OCI-M1 (cell line): ENCODE results near the gene CDH4.
"Not testable (repeated sequence)": the region's sequence is repeated elsewhere in the genome, so short reads cannot be mapped to it uniquely, and the experiment has no call there.

Source experiments
- DNase-seq: peaks from one replicate; lab custom pipeline; 2025; lab: John Stamatoyannopoulos, UW

The CDH4 gene

DNA sequence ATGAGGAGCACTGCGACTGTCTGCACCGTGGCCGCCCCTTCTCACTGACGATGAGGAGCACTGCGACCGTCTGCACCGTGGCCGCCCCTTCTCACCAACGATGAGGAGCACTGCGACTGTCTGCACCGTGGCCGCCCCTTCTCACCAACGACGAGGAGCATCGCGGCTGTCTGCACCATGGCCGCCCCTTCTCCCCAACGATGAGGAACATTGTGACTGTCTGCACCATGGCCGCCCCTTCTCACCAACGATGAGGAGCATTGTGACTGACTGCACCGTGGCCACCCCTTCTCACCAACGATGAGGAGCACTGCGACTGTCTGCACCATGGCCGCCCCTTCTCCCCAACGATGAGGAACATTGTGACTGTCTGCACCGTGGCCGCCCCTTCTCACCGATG is 696.0 kb downstream of the CDH4 start:
- not testable (repeated sequence) for DNase-seq

DNA sequence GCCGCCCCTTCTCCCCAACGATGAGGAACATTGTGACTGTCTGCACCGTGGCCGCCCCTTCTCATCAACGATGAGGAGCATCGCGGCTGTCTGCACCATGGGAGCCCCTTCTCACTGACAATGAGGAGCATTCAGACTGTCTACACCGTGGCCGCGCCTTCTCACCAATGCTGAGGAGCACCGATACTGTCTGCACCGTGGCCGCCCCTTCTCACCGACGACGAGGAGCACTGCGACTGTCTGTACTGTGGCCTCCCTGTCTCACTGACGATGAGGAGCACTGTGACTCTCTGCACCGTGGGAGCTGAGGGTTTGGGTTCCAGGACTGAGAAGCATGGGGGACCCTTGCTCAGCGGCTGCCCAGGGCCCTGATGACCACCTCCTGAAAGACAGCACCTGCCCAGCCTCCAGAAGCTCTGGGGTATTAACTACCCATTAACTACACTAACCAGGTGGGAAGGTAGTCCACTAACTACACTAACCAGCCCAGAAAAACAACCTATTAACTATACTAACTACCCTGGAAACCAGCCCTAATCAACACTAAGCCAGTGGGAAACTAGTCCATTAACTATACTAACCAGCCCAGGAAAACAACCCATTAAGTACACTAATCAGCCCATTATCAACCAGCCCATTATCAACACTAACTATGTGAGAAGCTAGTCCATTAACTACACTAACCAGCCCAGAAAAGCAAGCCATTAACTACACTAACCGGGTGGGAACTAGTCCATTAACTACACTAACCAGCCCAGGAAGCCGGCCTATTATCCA is 696.7 kb downstream of the CDH4 start:
- no peak for DNase-seq

DNA sequence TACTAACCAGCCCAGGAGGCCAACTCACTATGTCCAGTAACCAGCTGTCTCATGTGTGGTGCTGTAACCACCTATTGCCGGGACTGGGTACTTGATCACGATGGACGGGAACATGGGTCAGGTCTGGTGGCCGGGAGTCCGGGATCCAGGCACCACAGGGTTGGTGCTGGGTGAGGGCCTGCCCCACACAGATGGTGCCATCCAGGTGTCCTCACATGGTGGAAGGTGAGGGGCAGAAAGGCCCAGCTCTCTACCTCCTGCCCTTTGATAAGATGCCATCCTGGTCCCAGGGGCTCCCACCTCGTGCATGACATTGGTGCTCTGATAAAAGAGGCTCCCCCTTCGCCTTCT is 697.3 kb downstream of the CDH4 start:
- DNase-seq = no peak

DNA sequence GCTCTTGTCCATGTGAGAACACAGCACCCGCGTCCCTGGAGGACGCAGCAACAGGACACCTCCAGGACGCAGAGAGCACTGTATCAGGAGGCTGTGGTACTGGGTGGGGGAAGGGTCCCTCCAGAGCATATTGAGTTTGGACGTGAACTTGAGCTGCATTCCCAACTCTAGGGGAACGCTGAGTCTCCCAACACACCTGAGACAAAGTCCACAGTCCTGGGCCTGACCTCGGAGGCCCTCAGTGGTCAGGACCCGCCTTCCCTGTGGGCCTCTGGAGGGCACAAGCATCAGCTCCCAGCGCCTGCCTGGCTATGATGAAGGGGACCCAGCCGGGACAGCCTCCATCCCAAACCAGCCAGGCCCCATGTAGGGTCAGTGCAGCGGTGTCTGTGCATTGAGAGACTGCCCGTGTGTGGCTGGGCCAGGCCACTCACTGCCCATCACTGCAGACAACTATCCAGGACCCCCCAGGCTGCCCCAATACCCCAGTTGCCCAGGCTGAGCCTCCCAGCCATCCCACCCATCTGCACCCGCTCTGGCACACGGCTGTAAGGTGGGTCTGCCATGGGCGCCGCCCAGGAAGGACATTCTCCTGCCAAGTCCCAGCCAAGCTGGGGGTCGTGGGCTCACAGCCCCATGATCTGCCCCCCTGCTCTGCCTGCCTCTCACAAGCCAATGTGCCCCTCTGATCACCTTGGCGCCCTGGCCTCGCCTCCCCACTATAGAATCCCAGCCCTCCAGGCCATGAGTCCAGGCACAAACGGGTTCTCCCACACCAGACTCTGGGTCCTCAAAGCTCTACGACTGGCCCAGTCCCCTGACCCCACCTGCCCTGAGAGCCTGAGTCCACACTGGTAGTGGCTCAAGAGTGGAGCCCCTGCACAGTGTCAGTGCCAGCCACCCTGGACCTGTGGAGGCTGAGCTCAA is 697.9 kb downstream of the CDH4 start:
- no peak for DNase-seq

DNA sequence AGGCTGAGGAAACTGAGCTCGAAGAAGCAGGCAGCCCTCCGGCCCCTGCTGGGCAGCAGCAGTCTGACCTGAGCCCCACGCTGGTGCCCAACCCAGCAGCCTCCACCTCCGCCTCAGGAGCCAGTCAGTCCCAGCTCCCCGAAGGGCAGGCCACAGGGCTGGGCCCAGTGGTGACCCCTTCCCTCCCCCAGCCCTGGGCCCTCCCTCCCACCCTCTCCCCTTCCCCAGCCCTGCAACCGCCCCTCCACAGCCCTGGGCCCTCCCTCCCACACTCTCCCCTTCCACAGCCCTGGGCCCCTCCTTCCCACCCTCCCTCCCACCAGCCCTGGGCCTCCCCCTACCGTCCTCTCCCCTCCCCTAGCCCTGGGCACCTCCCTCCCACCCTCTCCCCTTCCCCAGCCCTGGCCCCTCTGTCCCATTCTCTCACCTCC is 698.6 kb downstream of the CDH4 start:
- DNase-seq = no peak

DNA sequence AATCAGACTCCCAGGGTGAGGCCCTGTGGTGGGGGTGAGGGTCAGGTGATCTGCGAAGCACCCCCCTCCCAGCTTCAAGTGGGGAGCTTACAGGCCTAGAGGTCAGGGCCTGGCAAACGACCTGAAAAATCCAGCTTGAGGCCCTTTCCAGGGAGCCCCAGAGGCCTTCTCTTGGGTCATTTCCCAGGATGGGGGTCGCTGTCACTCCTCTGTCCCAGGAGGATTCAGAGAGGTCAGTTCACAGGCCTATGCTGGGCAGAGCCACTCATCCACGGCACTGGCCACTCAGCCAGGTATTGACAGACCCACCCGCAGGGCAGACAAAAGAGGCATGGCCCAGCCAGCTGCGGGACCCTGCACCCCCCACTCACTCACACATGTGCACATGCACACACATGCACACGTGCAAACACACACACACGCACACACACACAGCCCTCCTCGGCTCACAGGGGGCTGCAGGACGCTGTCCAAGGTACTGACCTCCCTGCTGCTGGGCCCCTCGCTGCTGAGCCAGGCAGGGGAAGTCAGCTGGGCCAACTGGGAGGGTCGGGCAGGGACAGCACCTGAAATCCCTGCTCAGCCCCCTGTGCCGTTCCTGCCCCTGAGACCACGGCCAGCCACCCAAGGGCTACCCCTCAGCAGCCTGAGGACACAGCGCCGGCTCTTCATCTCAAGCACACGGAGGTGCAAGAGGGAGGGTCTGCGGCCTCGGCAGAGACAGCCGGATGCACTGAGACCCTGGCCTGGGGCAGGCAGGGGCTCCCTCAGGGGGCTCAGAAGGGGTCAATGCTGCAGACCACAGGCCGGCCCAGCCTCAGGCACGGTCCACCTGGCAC is 699.9 kb downstream of the CDH4 start:
- peak; percentile 32 for DNase-seq

DNA sequence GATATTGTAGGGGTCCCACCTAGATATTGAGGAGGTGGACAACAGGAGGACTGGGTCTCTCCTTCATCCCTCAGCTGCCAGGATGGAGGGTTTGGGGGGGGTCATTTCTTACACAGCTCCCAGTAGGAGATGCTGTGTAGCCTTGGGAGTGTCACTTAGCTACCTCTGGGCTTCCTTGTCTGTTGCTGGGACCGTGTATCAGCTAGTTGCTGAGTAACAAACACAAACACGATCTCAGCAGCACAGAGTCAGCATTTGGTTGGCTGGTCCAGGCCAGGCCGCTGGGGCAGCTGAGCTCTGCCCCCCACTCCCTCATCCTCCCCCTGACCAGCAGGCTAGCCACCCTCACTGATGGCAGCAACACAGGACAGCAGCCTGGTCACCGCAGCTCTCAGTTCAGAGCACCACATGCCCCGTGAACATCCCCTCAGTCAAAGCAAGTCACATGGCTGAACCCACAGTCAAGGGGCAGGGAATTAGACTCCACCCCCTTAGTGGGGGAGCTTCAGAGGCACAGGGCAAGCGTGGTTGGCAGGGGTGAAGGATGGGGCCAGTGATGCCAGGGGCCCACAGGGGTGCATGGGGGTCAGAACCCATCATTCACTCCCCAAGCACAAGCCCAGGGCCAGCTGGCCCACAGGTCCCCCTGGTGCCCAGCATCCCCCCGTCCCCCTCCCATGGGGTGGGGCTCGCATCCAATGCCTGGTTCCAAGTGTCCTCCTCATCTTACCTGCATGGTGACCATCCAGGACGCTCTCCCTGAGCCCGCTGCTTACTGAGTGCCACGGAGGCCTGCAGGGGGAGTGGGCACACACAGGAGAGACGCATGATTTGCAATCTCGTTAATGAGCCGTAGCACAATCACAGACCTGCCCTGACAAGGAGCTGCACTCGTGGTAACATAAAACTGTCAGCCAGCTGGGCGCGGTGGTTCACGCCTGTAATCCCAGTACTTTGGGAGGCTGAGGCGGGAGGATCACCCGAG is 701.3 kb downstream of the CDH4 start:
- DNase-seq = no peak

DNA sequence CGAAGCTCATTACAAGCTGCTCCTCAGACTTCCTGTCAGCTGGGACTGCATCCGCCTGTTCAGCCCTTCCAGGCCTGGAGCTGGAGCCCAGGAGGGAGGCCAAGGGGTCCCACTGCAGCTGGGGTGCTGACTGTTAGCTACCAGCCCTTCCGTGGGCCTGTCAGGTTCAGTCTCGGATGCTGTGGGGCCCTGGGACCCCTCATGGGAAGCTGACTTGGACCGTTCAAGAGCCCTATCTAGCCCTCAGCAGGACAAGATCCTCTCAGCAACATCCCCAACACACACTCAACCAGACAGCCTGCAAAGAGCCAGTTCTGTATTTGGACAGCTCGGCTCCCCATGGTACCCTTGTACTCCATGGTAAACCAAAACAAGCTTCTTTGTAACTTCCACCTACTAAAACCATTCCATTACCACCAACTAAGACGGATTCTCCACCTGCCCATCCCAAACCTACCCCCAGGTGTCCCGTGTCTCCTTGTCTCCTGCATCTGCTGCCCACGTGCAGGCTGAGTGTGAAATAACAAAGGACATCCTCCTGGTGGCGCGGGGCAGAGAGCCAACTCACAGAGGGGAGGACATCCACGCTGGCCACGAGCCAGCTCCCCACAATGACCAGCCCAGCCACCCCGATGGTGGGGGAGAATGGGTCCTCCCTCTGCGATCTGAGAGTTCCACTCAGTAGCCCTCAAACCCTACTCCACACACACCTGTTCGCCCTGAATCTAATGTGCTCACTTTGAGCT is 702.4 kb downstream of the CDH4 start:
- DNase-seq = no peak

DNA sequence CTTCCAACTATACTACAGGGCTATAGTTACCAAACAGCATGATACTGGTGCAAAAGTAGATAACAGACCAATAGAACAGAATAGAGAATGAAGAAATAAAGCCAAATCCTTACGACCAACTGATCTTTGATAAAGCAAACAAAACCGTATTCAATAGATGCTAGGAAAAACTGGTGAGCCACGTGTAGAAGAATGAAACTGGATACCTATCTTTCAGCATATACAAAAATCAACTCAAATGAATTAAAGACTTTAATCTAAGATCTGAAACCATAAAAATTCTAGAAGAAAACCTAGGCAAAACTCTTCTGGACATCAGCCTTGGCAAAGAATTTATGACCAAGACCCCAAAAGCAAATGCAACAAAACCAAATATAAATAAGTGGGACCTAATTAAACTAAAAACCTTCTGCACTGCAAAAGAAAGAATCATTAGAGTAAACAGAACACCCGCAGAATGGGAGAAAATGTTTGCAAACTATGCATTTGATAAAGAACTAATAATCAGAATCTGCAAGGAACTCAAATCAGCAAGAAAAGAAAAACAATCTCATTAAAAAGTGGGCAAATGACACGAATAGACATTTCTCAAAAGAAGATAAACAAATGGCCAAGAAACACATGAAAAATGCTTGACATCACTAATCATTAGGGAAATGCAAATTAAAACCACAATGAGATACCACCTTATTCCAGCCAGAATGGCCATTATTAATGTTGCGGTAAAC is 703.8 kb downstream of the CDH4 start:
- DNase-seq = no peak

DNA sequence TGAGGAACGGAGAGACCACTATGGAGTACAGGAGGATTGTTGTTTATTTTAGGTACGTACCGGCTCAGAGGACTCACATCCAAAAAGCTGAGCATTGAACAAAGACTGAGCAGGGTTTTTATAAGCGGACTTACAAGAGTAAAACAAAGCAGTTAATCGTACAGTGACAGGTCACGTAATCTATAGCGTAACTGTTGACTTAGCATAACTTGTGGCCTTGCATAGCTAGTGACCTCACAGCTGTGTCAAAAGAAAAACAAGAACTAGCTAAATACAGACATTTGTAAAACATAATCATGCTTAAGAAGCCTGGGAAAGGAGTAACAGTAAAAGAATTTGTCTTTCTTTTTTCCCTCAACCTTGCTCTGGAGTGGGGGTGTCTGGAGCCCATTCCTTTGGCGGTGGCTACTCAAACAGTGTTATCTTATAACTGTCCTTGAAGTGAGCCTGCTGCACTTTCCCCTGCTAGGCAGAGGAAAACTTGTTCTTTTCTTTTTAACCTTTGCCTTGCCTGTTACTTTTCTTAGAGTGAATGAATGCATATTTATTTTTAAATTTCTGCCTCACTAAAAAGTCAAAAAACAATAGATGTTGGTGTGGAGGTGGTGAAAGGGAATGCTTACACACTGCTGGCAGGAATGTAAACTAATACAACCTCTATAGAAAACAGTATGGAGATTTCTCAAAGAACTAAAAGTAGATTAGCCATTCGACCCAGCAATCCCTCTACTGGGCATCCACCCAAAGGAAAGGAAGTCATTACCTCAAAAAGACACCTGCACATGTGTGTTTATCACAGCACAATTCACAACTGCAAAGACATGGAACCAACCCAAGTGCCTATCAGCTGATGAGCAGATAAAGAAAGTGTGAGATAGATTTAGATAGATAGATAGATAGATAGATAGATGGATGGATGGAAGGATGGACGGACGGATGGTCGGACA is 704.6 kb downstream of the CDH4 start:
- DNase-seq = no peak

DNA sequence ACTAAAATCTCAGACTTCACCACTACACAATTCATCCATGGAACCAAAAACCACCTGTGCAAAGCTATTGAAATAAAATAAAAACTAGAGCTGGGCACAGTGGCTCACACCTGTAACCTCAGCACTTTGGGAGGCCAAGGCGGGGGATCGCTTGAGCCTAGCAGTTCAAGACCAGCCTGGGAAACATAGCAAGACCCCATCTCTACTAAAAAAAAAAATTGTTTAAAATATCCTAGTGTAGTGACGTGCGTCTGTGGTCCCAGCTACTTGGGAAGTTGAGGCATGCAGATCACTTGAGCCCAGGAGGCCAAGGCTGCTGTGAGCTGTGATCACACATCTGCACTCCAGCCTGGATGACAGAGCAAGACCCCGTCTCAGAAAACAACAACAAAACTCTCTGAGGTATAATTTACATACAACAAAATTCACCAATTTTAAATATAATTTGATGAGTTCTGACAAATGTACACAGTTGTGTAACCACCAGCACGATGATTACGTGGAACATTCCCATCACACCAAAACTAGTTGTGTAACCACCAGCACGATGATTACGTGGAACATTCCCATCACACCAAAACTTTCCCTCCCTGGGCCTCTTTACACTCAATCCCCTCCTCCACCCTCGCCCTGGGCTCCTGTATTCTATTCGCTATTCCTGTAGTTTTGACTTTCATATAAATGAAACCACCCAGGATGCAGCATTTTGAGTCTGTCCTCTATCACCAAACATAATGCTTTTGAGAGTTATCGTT is 706.1 kb downstream of the CDH4 start:
- no peak for DNase-seq

DNA sequence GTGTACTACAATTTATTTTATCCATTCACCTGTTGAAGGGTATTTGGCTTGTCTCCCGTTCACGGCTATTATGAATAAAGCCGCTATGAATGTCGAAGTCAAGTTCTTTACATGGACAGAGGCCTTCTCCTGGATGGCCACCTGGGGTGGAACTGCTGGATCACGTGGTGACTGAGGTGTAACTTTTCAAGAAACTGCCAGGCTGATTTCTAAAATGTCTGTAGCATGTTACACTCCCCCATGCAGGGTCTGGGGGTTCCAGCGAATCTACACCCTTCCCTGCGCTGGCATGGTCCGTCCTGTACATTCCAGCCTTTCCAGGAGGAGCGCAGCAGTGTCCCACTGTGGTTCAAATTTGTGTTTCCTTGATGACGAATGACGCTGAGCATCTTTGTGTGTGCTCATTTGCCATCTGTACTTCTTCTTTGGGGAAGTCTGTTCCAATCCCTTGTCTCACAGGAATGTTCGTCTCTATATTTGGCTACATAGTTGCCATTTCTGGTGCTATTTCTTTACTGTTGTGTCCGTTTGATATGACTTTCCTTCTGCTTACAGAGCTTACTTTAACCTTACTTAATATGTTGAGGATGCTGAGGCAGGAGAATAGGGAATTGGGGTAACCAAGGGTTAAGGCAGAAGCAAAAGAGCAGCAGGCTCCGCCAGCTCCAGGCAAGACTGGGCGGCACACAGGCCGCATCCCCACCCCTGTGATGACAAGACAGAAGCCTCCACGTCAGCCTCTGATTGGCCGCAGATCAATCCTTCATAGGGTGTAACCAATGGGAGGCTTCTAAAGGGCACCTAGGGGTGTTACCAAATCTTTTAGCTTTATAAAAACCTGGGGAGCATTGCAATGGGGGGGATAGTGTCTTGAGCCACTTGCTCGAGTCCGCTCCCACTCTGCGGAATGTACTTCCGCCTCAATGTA is 707.0 kb downstream of the CDH4 start:
- no peak for DNase-seq

DNA sequence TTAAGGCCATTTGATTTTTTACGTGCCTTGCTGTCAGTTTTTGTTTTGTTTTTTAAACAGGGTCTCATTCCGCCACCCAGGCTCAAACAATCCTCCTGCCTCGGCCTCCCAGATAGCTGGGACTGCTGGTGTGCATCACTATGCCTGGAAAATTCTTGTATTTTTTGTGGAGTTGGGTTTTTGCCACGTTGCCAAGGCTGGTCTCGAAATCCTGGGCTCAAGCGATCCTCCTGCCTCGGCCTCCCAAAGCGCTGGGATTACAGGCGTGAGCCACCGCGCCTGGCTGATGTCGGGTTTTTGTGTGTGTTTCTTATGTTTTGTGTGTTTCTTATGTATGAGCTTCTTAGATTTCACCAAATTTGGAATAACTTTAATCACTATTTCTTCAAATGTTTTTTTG is 708.8 kb downstream of the CDH4 start:
- DNase-seq = no peak

DNA sequence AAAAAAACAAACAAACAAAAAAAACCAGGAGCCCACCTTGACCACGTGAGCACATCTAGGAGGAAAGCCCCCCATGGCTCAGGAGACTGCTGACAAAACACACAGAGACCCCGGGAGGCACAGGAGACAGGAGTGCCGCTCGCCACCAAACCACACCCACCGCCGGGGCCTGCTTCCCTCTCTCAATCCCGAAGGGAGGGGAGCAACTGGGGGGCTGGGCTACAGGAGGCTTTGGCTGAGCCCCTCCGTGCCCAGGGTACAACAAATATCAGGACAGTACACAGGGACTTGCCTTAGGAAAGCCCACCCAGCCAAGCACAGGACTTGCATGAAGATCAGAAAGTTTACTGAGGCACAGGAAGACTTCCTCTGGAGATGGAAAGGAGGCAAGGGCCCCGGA is 711.1 kb downstream of the CDH4 start:
- no peak for DNase-seq

DNA sequence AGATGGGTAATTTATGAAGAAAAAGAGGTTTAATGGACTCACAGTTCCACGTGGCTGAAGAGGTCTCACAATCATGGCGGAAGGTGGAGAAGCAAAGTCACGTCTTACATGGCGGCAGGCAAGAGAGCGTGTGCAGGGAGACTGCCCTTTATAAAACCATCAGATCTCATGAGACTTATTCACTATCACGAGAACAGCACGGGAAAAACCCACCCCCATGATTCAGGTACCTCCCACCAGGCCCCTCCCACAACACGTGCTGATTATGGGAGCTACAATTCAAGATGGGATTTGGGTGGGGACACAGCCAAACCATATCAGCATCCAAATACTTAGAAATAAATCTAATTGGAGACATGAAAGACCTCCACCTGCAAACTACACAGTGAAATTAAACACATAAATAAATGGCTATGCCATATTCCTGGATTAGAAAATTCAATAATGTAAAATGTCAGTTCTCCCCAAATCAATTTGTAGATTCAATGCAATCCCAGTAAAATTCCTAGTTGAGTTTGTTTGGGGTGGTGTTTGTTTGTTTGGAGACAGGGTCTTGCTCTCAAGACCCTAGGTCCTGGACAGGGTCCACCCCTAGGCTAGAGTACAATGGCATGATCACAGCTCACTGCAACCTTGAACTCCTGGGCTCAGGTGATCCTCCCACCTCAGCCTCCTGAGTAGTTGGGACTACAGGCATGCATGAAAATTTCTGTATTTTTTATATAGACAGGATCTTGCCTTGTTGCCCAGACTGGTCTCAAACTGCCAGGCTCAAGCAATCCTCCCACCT is 712.0 kb downstream of the CDH4 start:
- DNase-seq = no peak
